Neural crest cell (in vitro differentiated cells): ENCODE results near the gene MICAL2. TPM values are rescaled to one million over a fixed set of nuclear protein-coding genes. Genes with fewer than 3 reads are reported as not detected.
A peak's percentile ranks its signal among the peaks of the same experiment; 100 is the strongest.

Source experiments
- DNase-seq: peaks from one replicate; pipeline ENCODE4 v3.0.0; 2021; ENCODE audit warnings: low read depth, mixed read lengths, low spot score
- H3K27ac Mint-ChIP-seq: one replicate; pipeline ENCODE4 v1.8.0; 2021; ENCODE audit warnings: mild to moderate bottlenecking, mixed read lengths; ENCODE audit not compliant: unreplicated experiment
- H3K27me3 Mint-ChIP-seq: 2 replicates; pipeline ENCODE4 v1.8.0; 2021; ENCODE audit warnings: low read depth, mild to moderate bottlenecking, mixed read lengths
- H3K36me3 Mint-ChIP-seq: 2 replicates; pipeline ENCODE4 v1.8.0; 2021; ENCODE audit warnings: low read depth, mild to moderate bottlenecking, mixed read lengths
- H3K4me1 Mint-ChIP-seq: 2 replicates; pipeline ENCODE4 v1.8.0; 2021; ENCODE audit warnings: mixed read lengths
- H3K4me3 Mint-ChIP-seq: one replicate; pipeline ENCODE4 v1.8.0; 2021; ENCODE audit warnings: mild to moderate bottlenecking, mixed read lengths
- H3K9me3 Mint-ChIP-seq: 2 replicates; pipeline ENCODE4 v1.8.0; 2021; ENCODE audit warnings: mixed read lengths
- total RNA-seq: library from RNA; stranded (reverse); gene quantifications from 2 replicates; pipeline ENCODE4 v1.2.1, GENCODE V29; 2021
- TF ChIP-seq, protein P1 (sequence below): fragments of 200-600 bp; sonication (generic); conservative IDR thresholded peaks from 2 replicates; pipeline ENCODE4 v1.5.0; 2021; ENCODE audit warnings: antibody characterized with exemption, mild to moderate bottlenecking

Gene MICAL2
- total RNA-seq, 1 donor from 2014 or later = 1.1 TPM

DNA sequence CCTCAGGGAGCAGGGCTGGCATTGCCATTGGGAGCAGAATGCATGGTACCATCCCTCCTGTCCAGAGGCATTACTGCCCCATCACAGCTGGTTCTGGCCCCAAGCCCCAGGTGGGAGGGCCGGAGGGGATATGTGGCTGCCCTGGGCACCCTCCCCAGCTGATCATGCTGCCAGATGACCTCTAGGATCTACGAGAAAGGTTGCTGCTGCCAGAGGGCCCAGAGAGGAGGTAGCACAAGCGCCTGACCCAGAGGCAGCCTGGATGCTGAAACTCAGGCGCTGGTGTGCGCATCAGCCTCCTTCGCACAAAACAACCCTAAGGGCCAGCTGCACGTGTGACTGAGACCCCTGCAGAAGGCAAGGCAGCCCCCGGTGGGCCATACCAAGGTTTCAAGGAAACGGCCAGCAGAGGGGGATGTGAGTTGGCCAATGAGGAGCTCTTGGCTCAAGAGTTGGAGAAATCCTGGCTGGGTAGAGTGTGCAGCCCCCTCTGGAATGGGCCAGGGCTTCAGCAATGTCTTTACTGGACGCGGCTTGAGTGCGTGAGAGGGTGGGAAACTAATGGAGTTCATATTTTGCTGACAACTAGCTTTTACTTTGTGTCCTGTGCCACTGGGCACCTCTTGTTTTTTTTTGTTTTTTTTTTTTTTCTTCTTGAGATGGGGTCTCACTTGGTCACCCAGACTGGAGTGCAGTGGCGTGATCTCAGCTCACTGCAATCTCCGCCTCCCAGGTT, 178.7 kb downstream of the MICAL2 start:
- no peak overlapping the region for H3K4me3 Mint-ChIP-seq
- no peaks in the 10 kb centered on the region for H3K36me3 Mint-ChIP-seq
- peaks cover 10% of the 10 kb centered on the region for H3K4me1 Mint-ChIP-seq
- TF ChIP-seq, protein P1, sequence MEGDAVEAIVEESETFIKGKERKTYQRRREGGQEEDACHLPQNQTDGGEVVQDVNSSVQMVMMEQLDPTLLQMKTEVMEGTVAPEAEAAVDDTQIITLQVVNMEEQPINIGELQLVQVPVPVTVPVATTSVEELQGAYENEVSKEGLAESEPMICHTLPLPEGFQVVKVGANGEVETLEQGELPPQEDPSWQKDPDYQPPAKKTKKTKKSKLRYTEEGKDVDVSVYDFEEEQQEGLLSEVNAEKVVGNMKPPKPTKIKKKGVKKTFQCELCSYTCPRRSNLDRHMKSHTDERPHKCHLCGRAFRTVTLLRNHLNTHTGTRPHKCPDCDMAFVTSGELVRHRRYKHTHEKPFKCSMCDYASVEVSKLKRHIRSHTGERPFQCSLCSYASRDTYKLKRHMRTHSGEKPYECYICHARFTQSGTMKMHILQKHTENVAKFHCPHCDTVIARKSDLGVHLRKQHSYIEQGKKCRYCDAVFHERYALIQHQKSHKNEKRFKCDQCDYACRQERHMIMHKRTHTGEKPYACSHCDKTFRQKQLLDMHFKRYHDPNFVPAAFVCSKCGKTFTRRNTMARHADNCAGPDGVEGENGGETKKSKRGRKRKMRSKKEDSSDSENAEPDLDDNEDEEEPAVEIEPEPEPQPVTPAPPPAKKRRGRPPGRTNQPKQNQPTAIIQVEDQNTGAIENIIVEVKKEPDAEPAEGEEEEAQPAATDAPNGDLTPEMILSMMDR = no peak
- DNase-seq = no peak
- H3K27me3 Mint-ChIP-seq = no peaks in the 10 kb centered on the region
- peaks cover 2% of the 10 kb centered on the region for H3K9me3 Mint-ChIP-seq
- H3K27ac Mint-ChIP-seq = no peak overlapping the region

DNA sequence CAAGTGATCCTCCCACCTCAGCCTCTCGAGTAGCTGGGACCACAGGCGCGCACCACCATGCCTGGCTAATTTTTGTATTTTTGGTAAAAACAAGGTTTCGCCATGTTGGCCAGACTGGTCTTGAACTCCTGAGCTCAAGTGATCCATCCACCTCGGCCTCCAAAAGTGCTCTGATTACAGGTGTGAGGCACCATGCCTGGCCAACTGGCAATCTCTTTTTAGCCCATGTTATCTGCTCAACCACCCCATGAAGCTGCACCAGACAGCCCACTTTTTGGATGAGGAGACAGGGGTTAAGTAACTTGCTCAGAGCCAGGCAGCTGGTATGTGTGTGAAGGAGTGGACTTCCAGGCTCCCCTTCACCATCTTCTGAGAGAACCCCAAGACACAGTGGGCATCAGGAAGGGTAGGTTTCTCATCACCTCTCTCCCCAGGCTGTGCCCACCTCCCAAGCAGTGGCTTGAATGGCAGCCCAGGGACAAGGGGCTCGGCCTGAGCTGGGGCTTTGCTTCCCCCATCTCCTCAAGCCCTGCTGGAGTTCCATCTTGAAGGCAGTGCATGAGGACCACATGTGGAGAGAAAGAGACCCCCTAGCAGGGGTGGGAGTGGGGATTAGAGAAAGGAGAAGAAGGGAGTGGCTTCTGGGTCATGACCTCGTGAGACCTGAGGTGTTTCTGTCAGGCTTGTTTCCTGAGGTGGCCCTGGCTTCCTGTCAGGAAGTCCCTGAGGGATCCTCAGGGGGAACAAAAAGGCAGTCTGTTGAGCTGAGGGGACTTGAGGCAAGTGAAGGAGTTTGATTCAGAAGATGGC, 179.5 kb downstream of the MICAL2 start:
- Mint-ChIP-seq H3K9me3 (peaks cover 2% of the 10 kb centered on the region), H3K36me3 (no peaks in the 10 kb centered on the region), H3K27ac (no peak overlapping the region), H3K4me3 (no peak overlapping the region), H3K4me1 (peaks cover 10% of the 10 kb centered on the region), H3K27me3 (no peaks in the 10 kb centered on the region)
- no peak for DNase-seq
- TF ChIP-seq, protein P1 = no peak

DNA sequence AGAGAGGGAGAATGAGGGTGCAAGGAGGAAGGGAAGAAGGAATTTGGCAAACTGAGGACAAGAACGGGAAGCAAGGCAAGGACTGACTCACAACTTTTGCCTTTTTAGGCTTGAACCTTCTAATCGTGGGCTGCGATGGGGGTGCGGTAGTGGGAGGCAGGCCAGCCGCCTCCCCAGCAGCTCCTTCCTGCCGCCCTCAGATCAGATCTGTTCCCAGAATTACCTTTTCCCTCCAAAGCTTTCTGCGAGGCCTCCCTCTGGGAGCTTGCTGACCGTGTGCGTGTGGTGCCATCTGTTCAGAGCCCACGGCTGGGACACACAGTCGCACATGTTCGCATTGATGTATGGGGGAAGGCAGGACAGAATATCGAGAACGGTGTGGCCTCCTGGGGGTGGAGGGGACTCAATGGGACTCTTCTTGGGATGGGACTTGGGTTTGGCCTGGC, 180.1 kb downstream of the MICAL2 start:
- no peaks in the 10 kb centered on the region for H3K36me3 Mint-ChIP-seq
- H3K27me3 Mint-ChIP-seq = no peaks in the 10 kb centered on the region
- peaks cover 10% of the 10 kb centered on the region for H3K4me1 Mint-ChIP-seq
- H3K27ac Mint-ChIP-seq = no peak overlapping the region
- DNase-seq = no peak
- TF ChIP-seq, protein P1 = no peak
- peaks cover 2% of the 10 kb centered on the region for H3K9me3 Mint-ChIP-seq
- no peak overlapping the region for H3K4me3 Mint-ChIP-seq

DNA sequence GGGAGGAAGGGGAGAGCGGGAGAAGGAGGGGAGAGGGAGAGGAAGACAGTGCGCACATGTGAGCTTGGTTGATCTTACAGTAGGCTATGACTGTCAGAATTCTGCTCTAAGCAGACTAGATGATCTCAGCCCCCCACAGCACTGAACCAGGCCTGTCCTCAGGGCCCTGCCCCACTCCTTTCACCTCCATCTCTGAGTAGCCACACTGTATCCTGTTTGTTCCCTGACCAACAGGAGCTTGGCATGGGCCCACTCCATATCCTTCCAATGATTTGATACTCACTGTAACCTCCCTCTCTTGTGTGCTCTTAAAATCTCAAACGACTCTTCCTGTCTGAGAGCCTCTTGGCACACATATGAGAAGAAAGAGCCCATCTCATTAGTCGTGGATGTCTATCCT, 180.9 kb downstream of the MICAL2 start:
- Mint-ChIP-seq H3K4me1 (peaks cover 10% of the 10 kb centered on the region), H3K9me3 (peaks cover 2% of the 10 kb centered on the region), H3K4me3 (no peak overlapping the region), H3K27me3 (no peaks in the 10 kb centered on the region), H3K27ac (peak overlapping the region; percentile 73), H3K36me3 (no peaks in the 10 kb centered on the region)
- TF ChIP-seq, protein P1 = no peak
- no peak for DNase-seq

DNA sequence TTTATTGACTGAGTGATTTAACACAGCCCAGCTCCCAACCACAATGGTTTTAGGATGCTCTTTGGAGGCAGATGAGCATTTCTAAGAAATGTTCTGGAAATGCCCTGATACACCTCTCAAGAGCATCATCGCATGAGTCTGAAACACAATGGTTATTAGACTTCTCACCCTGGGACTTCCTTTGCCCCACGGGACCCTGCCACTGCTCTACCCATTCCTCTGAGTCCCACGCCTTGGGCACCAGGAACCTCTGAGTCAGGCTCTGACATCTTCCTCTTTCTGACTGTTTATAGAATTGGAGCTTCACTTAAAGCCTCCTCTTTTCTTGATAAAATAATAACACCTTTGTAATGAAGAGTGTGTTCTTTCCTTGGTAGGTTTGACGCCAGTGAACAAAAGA, 181.4 kb downstream of the MICAL2 start:
- Mint-ChIP-seq H3K9me3 (peaks cover 2% of the 10 kb centered on the region), H3K4me3 (no peak overlapping the region), H3K27me3 (no peaks in the 10 kb centered on the region), H3K27ac (no peak overlapping the region), H3K36me3 (no peaks in the 10 kb centered on the region), H3K4me1 (peaks cover 10% of the 10 kb centered on the region)
- TF ChIP-seq, protein P1 = no peak
- DNase-seq = no peak
